Mesendoderm (in vitro differentiated cells): ENCODE results near the gene ZNF385A.

Experiments used
- DNase-seq: peaks from one replicate; pipeline ENCODE4 v3.0.0; 2013
- H2AK5ac ChIP-seq: 2 replicates; pipeline ENCODE4 v1.6.1; 2013; ENCODE audit warnings: low read length, inconsistent platforms
- H2BK120ac ChIP-seq: 2 replicates; pipeline ENCODE4 v1.6.1; 2013; ENCODE audit warnings: low read depth, mild to moderate bottlenecking, low read length, moderate library complexity, mixed read lengths
- H2BK15ac ChIP-seq: replicated peaks from 2 replicates; pipeline ENCODE4 v1.6.1; 2013; ENCODE audit warnings: low read depth, mild to moderate bottlenecking, moderate library complexity
- H2BK5ac ChIP-seq: 2 replicates; pipeline ENCODE4 v1.6.1; 2013; ENCODE audit warnings: low read length, inconsistent platforms
- H3K18ac ChIP-seq: 2 replicates; pipeline ENCODE4 v1.6.1; 2013; ENCODE audit warnings: mild to moderate bottlenecking, low read length, mixed read lengths
- H3K23ac ChIP-seq: one replicate; pipeline ENCODE4 v1.6.1; 2013; ENCODE audit warnings: low read length
- H3K27ac ChIP-seq: 2 replicates; pipeline ENCODE4 v1.5.1; 2013; ENCODE audit warnings: low read depth, mild to moderate bottlenecking, inconsistent platforms, low read length, moderate library complexity
- H3K27me3 ChIP-seq: 2 replicates; pipeline ENCODE4 v1.6.1; 2013; ENCODE audit warnings: low read length, control low read depth, mild to moderate bottlenecking, inconsistent platforms; ENCODE audit not compliant: insufficient read depth, poor library complexity
- H3K36me3 ChIP-seq: 2 replicates; pipeline ENCODE4 v1.6.1; 2013; ENCODE audit warnings: low read length, inconsistent platforms; ENCODE audit not compliant: control insufficient read depth, insufficient read depth
- H3K4ac ChIP-seq: one replicate; pipeline ENCODE4 v1.6.1; 2013; ENCODE audit warnings: low read depth, mild to moderate bottlenecking, low read length, moderate library complexity
- H3K4me1 ChIP-seq: 2 replicates; pipeline ENCODE4 v1.6.1; 2013; ENCODE audit warnings: low read depth, low read length, inconsistent platforms; ENCODE audit not compliant: control insufficient read depth
- H3K4me2 ChIP-seq: 2 replicates; pipeline ENCODE4 v1.6.1; 2013; ENCODE audit warnings: low read length
- H3K4me3 ChIP-seq: 2 replicates; pipeline ENCODE4 v1.5.1; 2013; ENCODE audit warnings: mild to moderate bottlenecking, low read length
- H3K56ac ChIP-seq: one replicate; pipeline ENCODE4 v1.6.1; 2013; ENCODE audit warnings: low read length
- H3K79me1 ChIP-seq: 2 replicates; pipeline ENCODE4 v1.6.1; 2013; ENCODE audit warnings: low read length, inconsistent platforms
- H3K79me2 ChIP-seq: 2 replicates; pipeline ENCODE4 v1.6.1; 2013; ENCODE audit warnings: mild to moderate bottlenecking, low read length; ENCODE audit not compliant: control insufficient read depth, insufficient read depth
- H3K9ac ChIP-seq: 2 replicates; pipeline ENCODE4 v1.6.1; 2013; ENCODE audit warnings: low read length, inconsistent platforms
- H4K5ac ChIP-seq: one replicate; pipeline ENCODE4 v1.6.1; 2013; ENCODE audit warnings: low read length
- H4K8ac ChIP-seq: one replicate; pipeline ENCODE4 v1.6.1; 2013; ENCODE audit warnings: low read depth, mild to moderate bottlenecking, control low read depth, low read length, moderate library complexity
- WGBS: extraction: QIAGEN DNeasy Blood & Tissue Kit; methylation state at CpG from one replicate; pipeline ENCODE4 v1.1.7; 2013; ENCODE audit warnings: low lambda C conversion rate, missing lambda C conversion rate; ENCODE audit not compliant: insufficient coverage; ENCODE audit errors: extremely low coverage; 5-methylcytosine and 5-hydroxymethylcytosine counted together

ZNF385A gene

GRCh38 chr12:54385251-54385914 lies 850 bp upstream of the ZNF385A start:
- H2AK5ac ChIP-seq: peak overlapping the region; percentile 71
- no peaks in the 10 kb centered on the region for H3K27me3 ChIP-seq
- H2BK15ac ChIP-seq: no peak overlapping the region
- no peaks in the 10 kb centered on the region for H3K79me1 ChIP-seq
- peak overlapping the region; percentile 84 for H3K56ac ChIP-seq
- H3K36me3 ChIP-seq: no peaks in the 10 kb centered on the region
- peak; percentile 56 for DNase-seq
- H4K8ac ChIP-seq: peak overlapping the region; percentile 58
- no CpG with 5 or more reads among the region's 10 CpGs for WGBS
- peak overlapping the region; percentile 1 for H3K4ac ChIP-seq
- no peak overlapping the region for H3K4me3 ChIP-seq
- peak overlapping the region; percentile 13 for H3K4me2 ChIP-seq
- H3K4me1 ChIP-seq: peaks cover 53% of the 10 kb centered on the region
- H3K23ac ChIP-seq: no peak overlapping the region
- H3K27ac ChIP-seq: peak overlapping the region; percentile 36
- H3K18ac ChIP-seq: peak overlapping the region; percentile 35
- peak overlapping the region; percentile 80 for H2BK5ac ChIP-seq
- no peak overlapping the region for H2BK120ac ChIP-seq
- peak overlapping the region; percentile 67 for H3K9ac ChIP-seq
- no peak overlapping the region for H4K5ac ChIP-seq
- H3K79me2 ChIP-seq: no peaks in the 10 kb centered on the region

DNA sequence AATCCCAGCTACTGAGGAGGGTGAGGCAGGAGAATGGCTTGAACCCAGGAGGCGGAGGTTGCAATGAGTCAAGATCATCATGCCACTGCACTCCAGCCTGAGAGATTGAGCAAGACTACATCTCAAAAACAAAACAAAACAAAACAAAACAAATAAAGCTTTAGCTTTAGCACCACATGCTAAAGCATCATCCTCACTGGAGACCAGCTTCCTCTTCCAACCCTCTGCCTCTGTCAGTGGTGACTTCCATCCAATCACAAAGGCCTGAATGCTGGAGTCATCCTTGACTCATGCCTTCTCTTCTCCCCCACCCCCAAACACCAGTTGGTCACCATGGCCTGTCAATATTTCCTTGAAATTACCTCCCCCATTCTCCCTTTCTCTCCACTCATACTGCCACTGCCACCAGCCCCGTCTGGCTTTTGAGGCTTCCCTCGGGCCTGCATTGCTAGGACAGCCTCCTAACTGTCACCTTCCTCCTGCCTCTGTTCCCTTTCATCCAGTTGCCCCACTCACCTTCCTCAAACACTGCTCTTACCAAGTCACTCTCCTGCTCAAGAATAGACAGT lies 1.4 kb downstream of the ZNF385A start:
- H3K27ac ChIP-seq: no peak overlapping the region
- no peaks in the 10 kb centered on the region for H3K79me1 ChIP-seq
- DNase-seq: peak; percentile 70

DNA sequence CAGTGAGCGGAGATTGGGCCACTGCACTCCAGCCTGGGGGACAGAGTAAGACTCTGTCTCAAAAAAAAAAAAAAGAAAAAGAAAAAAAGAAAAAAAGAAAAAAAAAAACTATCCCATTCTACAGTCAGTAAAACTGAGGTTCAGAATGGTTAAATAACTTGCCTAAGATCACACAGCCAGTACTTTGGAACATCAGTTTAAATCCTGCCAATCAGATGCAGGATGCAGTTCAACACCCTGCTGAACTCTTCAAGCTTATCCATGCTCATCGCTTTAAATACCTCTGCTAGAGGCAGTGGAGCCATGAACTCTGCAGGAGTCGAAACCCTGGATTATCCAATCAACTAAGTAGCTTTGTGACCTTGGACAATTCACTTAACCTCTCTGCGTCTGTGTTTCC lies 3.4 kb downstream of the ZNF385A start:
- Histone ChIP-seq H3K18ac (no peak overlapping the region), H4K8ac (no peak overlapping the region), H3K9ac (no peak overlapping the region), H3K23ac (no peak overlapping the region), H2BK120ac (no peak overlapping the region), H2AK5ac (no peak overlapping the region), H3K79me2 (no peaks in the 10 kb centered on the region), H2BK5ac (no peak overlapping the region), H3K36me3 (no peaks in the 10 kb centered on the region), H3K4me3 (no peak overlapping the region), H3K27ac (no peak overlapping the region), H3K79me1 (no peaks in the 10 kb centered on the region), H3K56ac (no peak overlapping the region), H2BK15ac (no peak overlapping the region), H3K4me1 (peaks cover 24% of the 10 kb centered on the region), H3K4ac (no peak overlapping the region), H3K4me2 (no peak overlapping the region), H3K27me3 (no peaks in the 10 kb centered on the region), H4K5ac (no peak overlapping the region)
- no peak for DNase-seq
- no CpG with 5 or more reads among the region's 4 CpGs for WGBS

More for the DNA sequence above, 1.4 kb downstream of the ZNF385A start:
- no CpG with 5 or more reads among the region's 3 CpGs for WGBS
- no peak overlapping the region for H3K9ac ChIP-seq
- no peak overlapping the region for H3K4ac ChIP-seq
- peaks cover 35% of the 10 kb centered on the region for H3K4me1 ChIP-seq
- H2BK120ac ChIP-seq: no peak overlapping the region
- no peak overlapping the region for H3K23ac ChIP-seq
- no peaks in the 10 kb centered on the region for H3K36me3 ChIP-seq
- H2AK5ac ChIP-seq: no peak overlapping the region
- no peak overlapping the region for H4K8ac ChIP-seq
- no peaks in the 10 kb centered on the region for H3K79me2 ChIP-seq
- H3K4me3 ChIP-seq: no peak overlapping the region
- no peak overlapping the region for H2BK15ac ChIP-seq
- no peak overlapping the region for H2BK5ac ChIP-seq
- H3K27me3 ChIP-seq: no peaks in the 10 kb centered on the region
- no peak overlapping the region for H3K4me2 ChIP-seq
- no peak overlapping the region for H3K18ac ChIP-seq
- H3K56ac ChIP-seq: peak overlapping the region; percentile 32
- H4K5ac ChIP-seq: no peak overlapping the region

GRCh38 chr12:54379398-54380201 lies 4.9 kb downstream of the ZNF385A start:
- Histone ChIP-seq H4K5ac (no peak overlapping the region), H3K18ac (no peak overlapping the region), H2AK5ac (no peak overlapping the region), H3K79me1 (no peaks in the 10 kb centered on the region), H2BK15ac (no peak overlapping the region), H3K4me3 (no peak overlapping the region), H3K56ac (peak overlapping the region; percentile 34), H3K4ac (no peak overlapping the region), H4K8ac (no peak overlapping the region), H3K9ac (peak overlapping the region; percentile 34), H3K27ac (no peak overlapping the region), H3K23ac (no peak overlapping the region), H2BK5ac (no peak overlapping the region), H3K4me2 (peak overlapping the region; percentile 35), H3K36me3 (no peaks in the 10 kb centered on the region), H3K79me2 (no peaks in the 10 kb centered on the region), H3K4me1 (peaks cover 14% of the 10 kb centered on the region), H3K27me3 (no peaks in the 10 kb centered on the region), H2BK120ac (no peak overlapping the region)
- no CpG with 5 or more reads among the region's 19 CpGs for WGBS
- peak; percentile 95 for DNase-seq

- Histone ChIP-seq H3K4ac (no peak overlapping the region), H4K8ac (no peak overlapping the region), H3K4me2 (peak overlapping the region; percentile 60), H3K4me3 (no peak overlapping the region), H3K23ac (no peak overlapping the region), H3K79me2 (no peaks in the 10 kb centered on the region), H3K56ac (peak overlapping the region; percentile 69), H2BK15ac (no peak overlapping the region), H2BK5ac (no peak overlapping the region), H3K27me3 (no peaks in the 10 kb centered on the region), H3K9ac (peak overlapping the region; percentile 51), H2BK120ac (no peak overlapping the region), H3K18ac (peak overlapping the region; percentile 41), H3K4me1 (peaks cover 11% of the 10 kb centered on the region), H3K36me3 (no peaks in the 10 kb centered on the region), H3K79me1 (no peaks in the 10 kb centered on the region), H4K5ac (no peak overlapping the region), H3K27ac (no peak overlapping the region), H2AK5ac (no peak overlapping the region)
- DNase-seq: peak; percentile 86
- no CpG with 5 or more reads among the region's 49 CpGs for WGBS
Measured at GRCh38 chr12:54378796-54379397, 5.6 kb downstream of the ZNF385A start.
